HG03354 (cell line): ENCODE measurements around the gene LTO1.
"Not testable (repeated sequence)": the region's sequence is repeated elsewhere in the genome, so short reads cannot be mapped to it uniquely, and the experiment has no call there.

Source experiments
- ATAC-seq: cut with Tn5 transposase; IDR thresholded peaks from one replicate; pipeline ENCODE4 v1.9.1; 2021; ENCODE audit warnings: mild to moderate bottlenecking; ENCODE audit not compliant: unreplicated experiment, poor library complexity, severe bottlenecking

Gene LTO1

DNA sequence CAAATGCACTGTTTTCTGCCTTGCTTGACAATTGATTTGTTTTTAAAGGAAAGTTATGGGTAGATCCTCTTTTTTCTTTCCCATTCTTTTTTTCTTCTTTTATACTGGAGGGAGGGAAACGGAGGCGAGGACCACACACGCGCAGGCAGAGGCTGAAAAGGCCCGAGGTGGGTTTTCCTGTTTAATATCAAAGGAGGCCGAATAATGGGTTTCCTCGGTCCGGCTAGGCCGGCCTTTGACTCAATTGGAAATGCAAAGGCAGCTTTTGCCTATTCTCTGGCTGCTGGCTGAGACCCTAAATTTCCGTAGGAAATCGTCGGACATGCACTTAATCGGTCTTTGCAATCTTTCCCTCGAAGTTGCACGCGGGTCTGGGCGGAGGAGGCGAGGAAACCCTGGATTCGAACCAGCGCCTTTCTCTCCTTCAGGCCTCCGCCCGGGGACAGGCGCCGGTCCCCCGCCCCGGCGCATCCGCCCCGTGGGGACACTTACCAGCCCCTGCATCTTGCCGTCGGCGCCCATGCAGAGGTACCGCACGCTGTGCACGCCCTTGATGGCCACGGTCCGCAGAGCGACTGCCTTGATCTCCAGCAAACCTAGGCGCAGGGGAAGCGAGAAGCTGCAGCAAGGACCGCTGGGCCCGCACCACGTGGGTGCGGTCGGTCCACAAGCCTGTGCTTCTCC lies 27.8 kb upstream of the LTO1 start:
- no peak for ATAC-seq

DNA sequence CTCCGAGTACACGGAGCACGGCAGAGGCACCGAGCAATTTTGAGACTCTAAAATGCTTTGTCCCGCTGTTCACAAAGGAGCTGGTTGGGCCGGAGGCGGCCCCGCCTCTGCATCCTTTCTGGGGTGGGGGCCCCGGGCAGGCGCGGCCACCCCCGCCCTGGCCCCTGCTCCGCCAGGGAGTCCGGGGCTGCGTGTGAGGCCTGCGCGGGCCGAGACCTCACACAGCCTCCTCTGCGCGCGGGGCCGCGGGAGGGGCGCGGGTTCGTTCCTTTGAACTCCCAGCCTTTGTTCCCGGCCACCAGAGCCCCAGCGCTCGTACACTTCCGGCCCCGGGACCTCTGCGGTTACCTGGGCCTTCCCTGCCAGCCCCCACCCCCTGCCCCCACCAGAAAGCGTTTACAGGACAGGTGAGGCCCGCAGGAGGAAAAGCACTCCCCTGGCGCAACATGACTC lies 27.1 kb upstream of the LTO1 start:
- no peak for ATAC-seq

DNA sequence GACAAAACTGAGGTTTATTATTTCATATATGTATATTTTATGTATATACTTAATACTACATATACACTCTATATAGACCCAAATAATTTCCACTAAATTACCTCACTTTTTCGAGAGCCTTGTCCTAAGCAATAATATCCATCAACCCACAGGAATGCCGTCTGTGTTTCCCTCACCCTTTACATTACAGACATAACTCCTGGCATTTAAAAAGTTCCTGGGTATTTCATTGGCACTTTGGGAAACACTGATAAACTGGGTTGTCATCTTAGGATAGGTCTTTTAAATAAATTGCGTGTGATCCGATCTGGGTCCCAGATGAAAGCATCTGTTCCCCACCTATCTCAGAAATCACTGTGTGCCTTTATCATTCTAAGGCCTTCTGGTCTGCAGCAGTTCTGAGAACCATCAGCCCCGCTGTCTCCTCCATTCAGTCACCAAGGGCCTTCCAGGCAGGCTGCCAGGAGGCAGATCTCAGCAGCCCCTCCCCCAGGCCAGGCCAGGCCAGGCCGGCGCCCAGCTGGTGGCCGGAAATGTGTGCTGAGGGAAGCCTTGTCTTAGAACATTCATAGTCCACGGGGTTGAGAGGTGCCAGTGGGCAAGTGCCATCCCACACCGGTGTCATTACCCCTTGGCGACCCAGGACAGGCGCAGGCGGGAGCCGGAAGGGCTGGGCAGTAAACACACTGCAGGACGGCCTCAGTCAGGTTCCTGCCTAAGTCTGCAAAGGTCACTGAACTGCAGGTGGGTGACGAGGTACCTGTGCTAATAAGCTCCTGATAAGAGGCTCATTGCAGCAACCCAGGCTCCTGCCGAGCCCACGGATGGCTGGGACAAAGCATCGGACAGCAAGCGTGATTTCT lies 25.4 kb upstream of the LTO1 start:
- no peak for ATAC-seq

DNA sequence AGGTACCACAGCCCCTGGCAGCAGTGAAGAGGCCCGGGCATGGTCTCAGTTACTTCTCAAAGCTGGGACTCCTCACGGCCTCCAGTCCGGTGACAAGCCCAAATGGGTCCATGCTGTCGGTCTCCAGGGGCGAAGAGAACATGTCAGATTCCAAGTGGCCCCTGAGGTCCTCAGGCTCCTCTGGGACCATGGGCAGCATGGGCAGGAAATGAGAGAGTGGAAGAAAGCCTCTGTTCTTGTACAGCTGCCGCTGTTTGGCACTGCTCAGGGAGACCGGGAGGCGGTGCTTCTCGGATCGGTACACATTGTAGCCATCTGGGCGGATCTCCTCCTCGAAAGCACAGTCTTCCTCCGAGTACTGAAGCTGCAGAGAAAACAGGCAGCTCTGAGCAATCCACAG lies 24.1 kb upstream of the LTO1 start:
- ATAC-seq, result no peak

DNA sequence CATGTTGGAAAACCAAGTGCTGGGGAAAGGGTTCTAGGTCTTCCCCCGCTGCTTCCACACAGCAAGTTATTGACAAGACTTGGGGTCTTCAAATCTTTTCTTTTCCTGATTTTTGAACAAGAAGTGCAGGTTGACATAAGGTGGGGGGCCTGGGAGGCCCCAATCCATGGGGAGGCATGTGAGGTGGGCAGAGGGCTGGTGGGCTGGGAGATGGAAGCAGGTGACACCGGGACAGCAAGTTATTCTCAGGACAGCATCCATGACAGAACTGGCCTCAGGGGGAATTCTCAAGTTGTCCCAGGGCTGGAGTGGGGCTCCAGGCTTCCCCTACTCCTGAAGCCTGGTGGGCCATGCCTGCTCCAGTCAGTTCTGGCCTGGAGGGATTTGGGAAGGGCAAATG lies 23.2 kb upstream of the LTO1 start:
- no peak for ATAC-seq

DNA sequence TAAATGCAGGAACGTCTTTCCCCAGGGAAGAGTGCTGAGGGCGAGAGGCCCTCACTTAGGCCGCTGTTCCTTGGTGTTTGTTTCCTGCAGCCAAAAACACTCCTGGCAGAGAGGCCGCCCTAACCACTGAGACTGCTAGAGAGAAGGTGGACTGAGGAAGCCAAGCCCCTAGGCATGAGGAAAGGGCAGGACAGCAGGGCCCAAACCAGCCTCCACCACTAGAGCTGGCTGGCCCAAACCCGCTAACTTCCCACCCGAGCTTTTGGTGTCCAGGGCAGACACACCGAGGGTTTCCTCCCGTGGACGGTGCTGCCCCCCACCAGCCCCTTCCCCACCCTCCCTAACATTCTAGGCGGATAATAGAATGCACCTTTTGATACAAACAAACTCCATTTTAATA lies 22.7 kb upstream of the LTO1 start:
- no peak for ATAC-seq

DNA sequence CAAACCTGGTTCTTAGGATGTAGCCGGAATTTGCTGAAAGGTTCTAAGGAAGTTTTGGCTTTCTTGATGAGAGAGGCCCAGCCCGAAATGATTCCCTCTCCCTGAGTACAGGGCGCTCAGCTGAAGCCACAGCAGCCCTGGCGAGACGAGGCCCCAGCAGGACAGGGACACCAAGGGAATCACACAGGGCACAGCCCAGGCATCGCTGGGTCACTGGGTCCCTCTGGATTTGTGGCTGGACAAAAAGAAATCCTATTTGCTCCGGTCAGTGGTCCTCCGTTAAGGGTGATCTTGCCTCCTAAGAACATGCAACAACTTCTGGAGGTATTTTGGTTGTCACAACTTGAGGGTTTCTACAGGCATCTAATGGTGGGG lies 22.3 kb upstream of the LTO1 start:
- no peak for ATAC-seq

DNA sequence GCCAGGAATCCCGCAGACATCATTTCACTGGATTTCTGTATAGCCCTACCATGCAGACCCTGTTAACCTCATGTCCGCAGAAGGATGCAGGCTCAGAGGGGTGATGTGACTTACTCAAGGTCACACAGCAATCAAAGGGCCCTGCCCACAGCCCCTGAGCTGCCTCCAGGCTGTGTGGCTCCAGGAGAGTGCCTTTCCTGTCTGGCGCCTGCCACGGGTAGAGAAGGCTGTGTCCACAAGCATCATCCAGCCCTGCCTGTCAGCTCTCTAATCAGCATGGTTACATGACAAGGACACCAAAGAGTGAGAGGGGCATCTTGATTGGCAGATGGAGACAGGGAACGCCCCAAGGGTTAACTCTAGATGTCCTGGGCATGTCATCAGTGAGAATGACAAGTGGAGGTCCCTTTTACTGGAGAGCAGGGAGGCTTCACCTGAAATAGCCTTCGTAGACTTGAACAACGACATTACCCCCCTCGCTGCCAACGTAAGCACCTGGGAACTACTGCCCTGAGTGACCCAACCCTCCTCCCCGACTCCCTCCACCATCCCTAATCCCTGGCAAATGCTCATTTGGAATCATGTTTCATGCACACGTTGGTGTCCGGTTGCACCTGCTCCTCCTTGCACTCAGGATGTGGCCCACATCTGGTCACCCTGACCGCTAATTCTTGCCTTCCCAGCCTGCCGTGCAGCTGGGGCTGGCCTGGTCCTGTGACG lies 21.8 kb upstream of the LTO1 start:
- no peak for ATAC-seq

DNA sequence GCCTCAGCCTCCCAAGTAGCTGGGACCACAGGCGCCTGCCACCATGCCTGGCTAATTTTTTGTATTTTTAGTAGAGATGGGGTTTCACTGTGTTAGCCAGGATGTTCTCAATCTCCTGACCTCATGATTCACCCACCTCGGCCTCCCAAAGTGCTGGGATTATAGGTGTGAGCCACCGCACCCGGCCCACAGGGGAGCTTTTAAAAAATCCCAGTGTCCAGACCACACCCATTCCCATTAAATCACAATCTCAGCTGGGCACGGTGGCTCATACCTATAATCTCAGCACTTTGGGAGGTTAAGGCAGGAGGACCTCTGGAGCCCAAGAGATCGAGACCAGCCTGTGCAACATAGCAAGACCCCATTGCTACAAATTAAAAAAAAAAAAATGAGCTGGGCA lies 20.8 kb upstream of the LTO1 start:
- not testable (repeated sequence) for ATAC-seq

DNA sequence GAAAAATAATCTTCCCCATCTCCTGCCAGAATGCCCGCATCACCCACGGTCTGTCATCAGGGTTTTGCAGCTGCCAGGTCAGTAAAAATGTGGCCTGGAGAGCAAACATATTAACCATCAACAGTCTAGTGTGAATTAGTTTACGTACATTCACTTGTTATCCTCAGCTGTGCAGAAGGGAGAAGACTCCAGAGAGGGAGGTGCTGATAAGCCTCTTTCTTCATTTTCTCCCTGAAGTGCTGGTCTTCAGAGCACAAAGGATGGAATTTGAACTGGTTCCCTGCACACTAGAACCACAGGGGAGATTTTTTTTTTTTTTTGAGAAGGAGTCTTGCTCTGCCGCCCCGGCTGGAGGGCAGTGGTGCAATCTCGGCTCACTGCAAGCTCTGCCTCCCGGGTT lies 20.4 kb upstream of the LTO1 start:
- ATAC-seq, result no peak

DNA sequence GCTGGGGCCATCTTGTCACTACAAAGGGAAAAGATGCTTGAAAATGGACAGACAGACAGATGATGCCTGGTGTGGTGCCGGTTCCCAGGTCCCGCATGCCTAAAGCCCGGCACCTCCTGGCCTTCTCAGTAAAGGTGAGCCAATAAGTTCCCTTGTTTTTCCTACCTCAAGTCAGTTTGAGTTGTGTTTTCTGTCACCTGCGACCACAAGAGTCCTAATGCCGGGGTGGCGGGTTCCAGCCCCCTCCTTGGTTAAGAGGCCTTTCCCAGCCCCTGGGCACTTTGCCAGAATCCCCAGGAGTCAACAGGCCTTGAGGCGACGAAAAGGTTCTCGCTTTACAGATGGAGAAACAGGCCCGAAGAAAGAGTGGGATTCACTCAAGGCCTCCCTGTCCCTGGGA lies 19.6 kb upstream of the LTO1 start:
- no peak for ATAC-seq

DNA sequence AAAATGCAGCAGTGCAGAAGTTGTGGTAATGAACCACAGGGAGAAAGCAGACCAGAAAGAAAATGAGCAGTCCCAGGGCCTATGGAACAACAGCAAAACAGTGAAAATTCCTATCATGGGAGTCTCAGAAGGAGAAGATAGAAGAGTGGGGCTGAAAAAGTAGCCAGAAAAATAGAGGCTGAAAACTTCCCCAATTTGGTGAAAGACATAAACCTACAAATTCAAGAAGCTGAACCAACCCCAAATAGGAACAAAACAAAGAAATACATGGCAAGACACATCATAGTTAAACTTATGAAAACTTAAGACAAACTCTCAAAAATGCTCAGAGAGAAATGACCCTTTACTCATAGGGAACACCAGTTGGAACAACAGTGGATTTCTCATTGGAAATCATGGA lies 17.3 kb upstream of the LTO1 start:
- ATAC-seq, result no peak

DNA sequence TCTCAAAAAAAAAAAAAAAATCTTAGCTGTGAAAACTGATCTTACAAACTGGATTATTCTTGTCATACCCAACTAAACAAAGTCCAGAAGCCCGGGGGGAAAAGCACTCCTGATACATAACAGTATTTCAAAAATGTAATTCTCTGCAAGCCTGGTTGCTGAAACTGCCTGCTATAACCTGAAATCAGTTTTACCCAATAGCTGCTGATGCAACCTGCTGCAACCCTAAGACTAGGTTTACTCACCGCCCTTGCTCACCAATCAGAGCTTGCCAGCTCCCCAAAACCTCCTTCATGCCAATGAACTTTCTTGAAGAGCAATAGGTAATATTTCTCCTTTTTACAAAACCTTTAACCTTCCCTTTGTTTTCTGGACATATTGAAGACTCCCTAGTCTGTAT lies 16.3 kb upstream of the LTO1 start:
- ATAC-seq, result no peak

DNA sequence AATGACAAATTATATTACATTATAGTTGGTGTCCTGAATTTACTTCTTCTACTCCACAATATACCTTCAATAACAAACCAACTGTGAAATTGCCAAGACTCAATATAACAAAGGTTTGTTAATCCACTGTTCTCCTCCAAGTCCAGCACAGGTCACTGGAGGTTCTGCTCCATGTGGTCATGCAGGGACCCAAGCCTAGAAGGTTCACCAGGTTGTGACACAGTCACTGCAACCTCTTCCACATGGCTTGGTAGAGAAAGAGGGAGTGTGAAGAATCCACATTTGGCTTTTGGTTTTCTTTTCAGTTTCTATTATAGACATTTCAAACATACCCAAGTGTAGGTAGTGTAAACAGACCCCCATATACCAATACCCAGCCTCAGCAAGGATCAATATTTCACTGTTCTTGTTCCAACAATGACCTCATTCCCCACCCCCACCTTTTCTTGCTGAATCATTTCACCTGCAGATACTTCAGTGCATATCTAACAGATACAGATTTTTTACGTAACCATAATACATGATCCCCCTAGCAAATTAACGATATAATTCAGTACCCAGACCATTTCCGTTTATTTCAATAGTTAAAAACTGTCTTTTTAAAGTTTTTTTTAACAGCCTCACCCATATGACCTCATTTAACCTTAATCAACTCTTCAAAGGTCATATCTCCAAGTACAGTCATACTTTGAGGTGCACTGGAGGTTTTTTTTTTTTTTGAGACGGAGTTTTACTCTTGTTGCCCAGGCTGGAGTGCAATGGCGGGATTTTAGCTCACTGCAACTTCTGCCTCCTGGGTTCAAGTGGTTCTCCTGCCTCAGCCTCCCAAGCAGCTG lies 14.5 kb upstream of the LTO1 start:
- no peak for ATAC-seq

DNA sequence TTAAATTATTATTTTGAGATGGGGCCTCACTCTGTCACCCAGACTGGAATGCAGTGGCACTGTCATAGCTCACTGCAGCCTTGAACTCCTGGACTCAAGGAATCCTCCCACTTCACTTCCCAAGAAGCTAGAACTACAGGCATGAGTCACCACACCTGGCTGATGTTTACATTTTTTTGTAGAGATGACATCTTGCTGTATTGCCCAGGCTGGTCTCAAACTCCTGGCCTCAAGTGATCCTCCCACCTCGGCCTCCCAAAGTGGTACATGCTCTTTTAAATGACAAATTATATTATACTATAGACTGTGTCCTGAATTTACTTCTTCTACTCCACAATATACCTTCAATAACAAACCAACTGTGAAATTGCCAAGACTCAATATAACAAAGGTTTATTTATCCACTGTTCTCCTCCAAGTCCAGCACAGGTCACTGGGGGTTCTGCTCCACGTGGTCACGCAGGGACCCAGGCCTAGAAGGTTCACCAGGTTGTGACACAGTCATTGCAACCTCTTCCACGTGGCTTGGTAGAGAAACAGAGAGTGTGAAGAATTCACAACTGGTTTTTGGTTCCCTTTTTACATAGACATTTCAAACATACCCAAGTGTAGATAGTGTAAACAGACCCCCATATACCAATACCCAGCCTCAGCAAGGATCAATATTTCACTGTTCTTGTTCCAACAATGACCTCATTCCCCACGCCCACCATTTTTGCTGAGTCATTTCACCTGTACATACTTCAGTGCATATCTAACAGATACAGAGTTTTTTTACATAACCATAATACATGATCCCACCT lies 13.0 kb upstream of the LTO1 start:
- ATAC-seq, result not testable (repeated sequence)

DNA sequence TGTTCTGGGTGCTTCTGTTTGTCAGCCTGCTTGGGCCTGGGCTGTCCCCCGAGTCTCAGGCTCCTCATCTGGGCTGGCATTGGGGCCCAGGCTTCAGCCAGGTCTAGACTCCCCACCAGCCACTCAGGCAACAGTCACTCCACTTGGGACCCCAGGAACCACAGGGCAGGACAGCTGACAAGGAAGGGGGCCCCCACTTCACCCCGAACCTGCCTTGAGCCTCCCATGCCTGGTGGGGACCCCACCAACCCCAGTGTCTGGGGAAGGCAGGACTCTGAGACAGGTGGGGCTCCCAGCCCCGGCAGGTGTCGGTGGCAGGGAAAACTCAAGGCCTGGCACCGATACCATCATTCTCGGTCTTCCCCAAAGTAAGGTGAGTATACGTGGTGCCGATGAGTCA lies 11.7 kb upstream of the LTO1 start:
- no peak for ATAC-seq

DNA sequence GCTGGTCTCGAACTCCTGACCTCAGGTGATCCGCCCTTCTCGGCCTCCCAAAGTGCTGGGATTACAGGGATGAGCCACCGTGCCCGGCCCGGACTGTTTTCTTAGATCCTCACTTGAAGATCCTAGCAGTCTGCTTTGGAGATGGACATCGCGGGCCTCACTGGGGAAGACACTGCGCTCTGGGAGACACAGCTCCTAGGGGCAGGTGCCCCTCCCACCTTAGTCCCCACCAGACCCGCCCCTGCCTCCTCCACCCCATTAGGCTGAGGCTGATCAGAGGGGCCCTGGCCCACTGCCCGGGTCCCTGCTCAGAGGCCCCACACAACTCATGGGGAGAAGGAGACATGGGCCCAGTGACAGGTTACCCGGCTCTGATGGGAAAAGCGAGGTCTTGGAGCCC lies 11.3 kb upstream of the LTO1 start:
- ATAC-seq, result no peak

DNA sequence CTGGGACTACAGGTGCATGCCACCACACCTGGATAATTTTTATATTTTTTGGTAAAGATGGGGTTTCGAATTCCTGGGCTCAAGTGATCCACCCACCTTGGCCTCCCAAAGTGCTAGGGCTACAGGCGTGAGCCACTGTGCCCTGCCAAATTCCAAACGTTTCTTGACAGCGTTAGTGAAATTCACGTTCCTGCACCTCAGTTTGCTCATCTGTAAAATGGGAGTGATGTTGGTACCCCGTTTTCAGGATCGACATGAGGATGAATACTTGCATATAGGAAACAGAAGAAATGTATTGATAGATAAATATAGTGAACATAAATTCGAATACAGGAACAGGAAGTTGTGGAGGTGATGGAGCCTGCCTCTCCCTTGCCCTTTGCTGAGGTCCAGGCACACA lies 10.2 kb upstream of the LTO1 start:
- ATAC-seq, result no peak

DNA sequence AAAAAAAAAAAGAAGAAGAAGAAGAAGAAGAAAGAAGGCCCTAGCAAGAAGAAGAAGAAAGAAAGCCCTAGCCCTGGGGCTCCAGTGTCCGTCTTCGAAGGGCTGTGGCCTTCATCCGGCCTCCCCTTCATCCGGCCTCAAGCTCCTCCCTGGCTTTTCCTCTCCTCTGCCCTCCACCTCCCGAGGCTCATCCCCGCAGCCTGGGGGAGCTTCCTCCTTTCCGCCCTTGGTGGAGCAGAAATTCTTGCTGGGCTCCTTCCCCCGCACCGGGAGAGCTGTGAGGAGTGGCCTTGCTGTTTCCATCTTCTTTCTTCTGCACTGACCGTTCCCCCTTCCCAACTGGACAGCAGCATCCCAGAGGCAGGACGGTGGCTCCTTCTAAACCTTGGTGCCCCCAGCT lies 9.5 kb upstream of the LTO1 start:
- no peak for ATAC-seq
